HG02678 (cell line): Measurements from ENCODE around the gene MPO.

Experiments used
- ATAC-seq: cut with Tn5 transposase; IDR thresholded peaks from one replicate; pipeline ENCODE4 v1.9.1; 2021; ENCODE audit warnings: mild to moderate bottlenecking, moderate library complexity; ENCODE audit not compliant: unreplicated experiment

Gene MPO

DNA sequence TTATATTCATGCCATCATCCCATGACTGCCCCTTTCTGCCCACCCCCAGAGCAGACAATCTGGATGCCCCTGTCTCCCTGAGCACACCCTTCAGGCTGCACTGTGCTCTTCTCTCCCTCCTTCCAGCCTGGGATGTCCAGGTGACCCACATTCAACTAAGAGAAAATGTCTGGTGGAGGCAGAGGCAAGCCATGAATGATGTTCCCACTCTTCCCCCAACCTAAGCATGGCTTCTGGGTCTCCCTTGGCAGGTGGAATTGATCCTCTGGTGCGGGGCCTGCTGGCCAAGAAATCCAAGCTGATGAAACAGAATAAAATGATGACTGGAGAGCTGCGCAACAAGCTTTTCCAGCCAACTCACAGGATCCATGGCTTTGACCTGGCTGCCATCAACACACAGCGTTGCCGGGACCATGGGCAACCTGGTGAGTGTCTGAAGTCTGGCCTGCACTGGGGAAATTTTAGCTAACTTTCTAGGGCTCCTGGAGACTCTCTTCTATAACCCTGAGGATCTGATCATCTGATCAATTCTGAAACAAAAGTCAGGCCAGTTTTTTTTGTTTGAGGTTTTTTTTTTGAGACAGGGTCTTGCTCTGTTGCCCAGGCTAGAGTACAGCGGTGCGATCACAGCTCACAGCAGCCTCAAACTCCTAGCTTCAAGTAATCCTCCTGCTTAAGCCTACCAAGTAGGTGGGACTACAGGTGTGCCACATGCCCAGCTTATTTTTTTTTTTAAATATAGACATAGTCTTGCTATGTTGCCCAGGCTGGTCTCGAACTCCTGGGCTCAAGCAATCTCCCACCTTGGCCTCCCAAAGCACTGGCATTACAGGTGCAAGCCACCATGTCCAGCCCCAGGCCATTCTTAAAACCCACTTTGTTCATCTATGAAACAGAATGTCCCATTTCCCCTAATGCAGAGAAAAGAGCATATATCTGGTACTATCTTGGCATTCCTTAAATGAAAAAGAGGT is 14.5 kb downstream of the MPO start:
- no peak for ATAC-seq

DNA sequence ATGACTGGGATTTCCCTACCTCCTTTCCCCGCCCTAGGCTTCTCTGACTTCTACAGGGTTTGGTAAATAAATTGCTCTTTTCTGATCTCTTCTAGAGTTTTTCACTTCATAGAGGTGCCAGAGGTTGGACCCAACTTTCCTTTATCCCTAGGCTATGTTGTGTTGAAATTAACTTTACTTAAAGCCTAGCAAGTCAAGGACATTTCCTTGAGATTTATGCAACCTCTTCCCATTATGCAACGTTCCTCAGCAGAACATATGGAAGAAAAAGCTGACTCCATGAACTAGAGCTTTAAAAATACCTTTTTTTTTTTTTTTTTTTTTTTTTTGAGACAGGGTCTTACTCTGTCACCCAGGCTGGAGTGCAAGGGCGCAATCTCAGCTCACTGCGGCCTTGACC is 15.5 kb downstream of the MPO start:
- no peak for ATAC-seq

DNA sequence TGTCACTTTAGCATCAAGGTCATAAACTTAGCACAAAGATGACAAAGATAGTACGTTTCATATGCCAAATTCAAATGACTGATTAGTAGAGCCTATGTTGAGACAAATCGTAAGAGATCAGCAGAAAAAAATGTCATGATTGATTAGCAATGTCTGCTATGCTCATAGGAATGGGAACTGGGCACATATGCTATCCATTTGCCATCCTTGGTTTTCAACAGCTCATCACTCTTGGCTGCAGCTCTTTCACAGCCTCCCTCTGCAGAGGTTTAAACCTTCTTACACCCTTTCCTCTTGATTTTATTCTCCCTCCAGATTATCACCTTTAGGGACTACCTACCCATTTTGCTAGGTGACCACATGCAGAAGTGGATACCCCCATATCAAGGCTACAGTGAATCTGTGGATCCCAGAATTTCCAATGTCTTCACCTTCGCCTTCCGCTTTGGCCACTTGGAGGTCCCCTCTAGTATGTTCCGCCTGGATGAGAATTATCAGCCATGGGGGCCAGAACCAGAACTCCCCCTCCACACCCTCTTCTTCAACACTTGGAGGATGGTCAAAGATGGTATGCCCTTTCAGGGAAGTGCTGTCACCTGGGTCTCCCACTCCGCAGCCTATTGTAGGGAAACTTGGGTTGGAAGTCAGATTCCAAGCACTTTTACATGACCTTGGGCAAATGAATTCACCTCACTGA is 16.2 kb downstream of the MPO start:
- ATAC-seq: no peak

DNA sequence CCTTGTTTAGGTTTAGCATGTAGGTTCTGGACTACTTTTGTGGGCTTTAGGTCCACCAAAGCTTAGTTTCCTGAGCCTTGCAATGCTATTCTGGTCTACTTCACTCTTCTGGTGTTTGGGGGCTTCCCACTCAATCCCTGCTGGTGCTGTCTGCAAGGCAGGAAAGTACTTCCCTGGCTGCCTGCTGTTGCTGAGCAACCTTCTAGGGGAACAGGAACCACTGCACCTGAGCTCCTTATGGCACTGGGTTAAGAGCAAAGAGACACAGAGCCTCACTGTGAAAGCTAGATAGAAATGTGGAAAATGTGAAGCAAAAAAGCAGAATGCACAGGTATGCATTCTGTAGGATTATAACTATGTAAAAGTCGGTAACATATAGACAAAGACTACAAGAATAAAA is 17.0 kb downstream of the MPO start:
- ATAC-seq: no peak

DNA sequence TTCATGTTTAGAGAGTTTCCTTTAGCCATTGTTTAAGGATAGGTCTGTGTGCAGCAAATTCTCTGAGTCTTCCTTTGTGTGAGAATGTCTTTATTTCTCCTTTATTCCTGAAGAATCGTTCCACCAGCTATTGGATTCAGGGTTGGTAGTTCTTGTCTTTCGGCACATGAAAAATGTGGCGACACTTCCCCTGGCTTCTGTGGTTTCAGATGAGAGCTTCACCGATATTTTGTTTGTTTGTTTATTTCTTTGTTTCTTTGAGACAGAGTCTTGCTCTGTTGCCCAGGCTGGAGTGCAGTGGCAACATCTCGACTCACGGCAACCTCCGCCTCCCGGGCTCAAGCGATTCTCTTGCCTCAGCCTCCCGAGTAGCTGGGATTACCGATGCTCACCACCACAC is 18.6 kb downstream of the MPO start:
- ATAC-seq: no peak

DNA sequence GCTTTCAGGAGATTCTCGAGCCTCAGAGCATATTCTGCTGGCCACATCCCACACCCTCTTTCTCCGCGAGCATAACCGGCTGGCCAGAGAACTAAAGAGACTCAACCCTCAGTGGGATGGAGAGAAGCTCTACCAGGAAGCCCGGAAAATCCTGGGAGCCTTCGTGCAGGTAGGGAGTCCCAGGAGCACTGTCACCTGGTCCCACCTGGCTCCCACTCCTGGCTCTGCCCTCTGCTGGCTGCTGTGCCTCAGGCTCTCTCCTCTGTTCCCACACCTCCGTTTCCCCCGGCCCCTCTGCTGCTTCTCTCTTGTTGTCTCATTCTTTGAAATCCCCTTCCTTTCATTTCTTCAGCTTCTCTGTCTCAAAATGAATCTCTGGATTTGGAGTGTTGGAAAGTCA is 25.9 kb downstream of the MPO start:
- no peak for ATAC-seq

DNA sequence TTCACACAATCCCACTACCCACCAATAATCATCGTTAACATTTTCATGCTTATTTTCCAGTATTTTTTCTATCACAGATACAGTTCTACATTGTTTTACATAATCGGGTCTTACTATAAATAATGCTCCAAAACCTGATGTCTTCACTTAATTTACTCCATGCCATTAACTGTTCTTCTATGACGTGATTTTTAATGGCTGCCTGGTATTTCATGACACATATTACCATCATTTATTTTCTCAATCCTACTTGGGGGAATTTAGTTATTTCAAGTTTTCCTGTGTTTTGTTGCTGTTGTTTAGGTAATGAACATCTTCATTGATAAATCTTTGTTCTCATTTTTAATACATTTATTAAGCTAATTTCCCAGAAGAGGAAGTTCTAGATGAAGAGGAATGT is 27.7 kb downstream of the MPO start:
- ATAC-seq: no peak

DNA sequence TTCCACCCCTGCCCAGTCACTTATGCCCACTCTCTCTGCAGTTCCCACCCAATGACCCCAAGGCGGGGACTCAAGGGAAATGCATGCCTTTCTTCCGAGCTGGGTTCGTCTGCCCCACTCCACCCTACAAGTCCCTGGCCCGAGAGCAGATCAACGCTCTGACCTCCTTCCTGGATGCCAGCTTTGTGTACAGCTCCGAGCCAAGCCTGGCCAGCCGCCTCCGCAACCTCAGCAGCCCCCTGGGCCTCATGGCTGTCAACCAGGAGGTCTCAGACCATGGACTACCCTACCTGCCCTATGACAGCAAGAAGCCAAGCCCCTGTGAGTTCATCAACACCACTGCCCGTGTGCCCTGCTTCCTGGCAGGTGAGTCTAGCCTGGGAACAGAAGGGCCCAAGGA is 28.6 kb downstream of the MPO start:
- ATAC-seq: no peak

DNA sequence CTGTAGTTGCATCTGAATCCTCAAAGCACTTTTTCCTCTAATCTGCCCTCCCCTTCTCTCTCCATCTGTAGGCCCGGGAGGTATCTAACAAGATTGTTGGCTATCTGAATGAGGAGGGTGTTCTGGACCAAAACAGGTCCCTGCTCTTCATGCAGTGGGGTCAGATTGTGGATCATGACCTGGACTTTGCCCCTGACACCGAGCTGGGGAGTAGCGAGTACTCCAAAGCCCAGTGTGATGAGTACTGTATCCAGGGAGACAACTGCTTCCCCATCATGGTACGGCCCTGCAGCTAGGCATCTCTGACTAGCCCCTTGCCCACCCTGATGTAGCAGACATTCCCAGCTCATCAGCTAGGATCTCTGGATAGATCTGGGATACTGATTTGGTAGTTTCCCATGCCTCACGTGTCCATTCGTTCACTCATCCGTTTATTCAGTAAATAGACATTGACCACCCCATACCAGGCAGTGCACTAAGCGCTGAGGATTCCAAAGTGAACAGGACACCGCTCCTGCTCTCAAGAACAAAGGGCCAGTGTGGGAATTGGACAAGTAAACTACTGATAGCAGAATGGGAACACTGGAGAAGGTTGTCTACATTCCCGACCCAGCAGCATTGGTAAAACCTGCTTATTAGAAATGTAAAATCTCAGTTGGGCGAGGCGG is 30.3 kb downstream of the MPO start:
- ATAC-seq: no peak

DNA sequence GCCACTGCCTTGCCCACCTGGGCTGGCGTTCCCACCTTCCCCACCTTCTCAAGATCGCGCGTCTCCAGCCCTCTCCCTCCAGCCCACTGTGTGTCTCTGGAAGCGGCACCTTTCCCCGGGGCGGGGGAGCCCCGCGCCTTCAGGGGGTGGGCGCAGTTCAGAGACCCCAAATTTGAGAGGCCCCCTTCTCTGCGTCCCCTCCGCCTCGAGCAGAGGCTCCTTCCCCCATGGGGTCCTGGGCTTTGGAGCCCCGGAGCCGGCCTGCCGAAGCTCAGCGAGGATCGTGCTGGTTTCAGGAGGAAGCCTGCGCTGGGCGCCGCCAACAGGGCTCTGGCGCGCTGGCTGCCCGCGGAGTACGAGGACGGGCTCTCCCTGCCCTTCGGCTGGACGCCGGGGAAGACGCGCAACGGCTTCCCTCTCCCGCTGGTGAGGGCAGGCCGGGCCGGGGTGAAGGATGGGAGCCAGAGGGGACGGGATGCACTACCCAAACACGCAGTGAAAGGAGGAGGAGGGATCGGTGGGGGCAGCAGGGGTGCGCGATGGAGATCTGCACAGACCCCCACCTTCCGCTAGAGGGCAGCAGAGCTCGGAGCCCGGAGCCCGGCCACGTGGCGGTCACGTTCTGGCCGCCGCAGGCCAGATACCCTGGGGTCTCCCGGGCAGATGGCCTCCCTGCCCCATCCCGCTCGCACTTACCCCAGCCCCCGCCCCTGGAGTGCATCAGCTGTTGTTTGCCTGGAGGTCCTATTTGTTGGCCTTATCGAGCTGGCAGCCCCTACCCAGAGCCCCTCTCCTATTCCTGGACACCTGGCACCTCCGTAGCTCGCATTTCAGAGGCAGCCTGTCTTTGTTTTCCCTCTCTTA is 31.2 kb downstream of the MPO start:
- peak; percentile 77 for ATAC-seq

DNA sequence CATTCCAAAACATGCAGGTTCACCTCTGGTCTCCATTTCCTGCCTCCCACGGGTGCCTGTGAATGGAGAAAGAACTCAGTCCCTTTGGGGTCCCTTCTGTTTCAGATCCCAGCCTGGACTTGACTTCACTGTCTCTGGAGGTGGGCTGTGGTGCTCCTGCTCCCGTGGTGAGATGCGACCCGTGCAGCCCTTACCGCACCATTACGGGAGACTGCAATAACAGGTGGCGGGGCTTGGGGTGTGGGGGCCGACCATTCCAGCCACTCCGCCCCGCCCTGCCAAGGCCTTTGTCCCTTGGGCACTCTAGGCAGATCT is 31.8 kb downstream of the MPO start:
- ATAC-seq: no peak

DNA sequence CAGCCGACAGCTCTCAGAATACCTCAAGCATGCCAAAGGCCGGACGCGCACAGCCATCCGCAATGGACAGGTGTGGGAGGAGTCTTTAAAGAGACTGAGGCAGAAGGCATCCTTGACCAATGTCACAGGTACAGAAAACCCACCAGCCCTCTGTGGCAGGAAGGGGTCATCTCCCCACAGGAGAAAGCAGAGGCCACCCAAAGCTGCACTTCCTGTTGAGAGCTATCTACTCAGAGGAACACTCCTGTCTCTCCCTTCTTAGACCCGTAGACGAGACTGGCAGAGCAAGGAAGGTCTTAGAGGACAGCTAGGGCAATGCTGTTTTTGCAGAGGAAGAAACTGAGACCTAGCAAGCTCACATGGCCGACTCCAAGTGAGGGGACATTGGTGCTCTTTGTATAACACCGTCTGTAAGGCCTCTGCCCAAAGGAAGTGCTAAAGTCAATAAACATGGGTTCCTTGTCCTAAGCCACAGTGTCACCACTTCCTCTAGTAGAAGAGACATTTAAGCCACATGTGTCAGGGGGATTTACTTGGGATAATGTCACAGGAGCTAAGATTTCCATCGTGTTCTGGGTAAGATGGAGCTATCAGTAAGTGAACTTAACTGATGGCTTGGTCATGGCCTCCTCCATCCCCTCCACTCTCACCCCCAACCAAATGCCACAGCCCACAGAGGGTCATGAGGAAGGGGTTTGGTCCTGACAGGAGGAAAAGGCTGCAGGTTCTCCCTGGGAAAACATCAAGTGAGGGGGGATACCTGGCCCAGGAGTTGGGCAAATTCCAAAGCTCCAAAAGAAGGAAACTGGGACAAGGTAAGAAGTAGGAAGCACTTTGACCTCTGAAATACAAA is 33.0 kb downstream of the MPO start:
- ATAC-seq: no peak

DNA sequence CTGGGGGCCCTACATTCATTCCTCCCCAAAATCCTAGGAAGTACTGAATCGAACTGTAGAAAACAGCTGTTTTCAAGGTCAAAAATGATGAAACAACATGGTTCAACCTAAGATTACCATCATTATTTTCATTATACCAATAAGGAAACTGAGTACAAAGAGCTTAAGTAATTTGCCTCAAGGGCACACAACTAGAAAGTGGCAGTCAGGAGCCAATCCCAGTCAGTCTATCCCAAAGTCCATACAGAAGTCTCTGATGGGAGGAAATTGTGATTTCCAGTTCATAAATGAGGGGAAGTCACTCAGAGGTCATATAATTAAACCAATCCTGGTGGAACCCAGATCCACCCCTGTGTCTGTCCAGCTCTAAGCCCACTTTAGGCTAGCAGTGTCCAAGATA is 34.0 kb downstream of the MPO start:
- no peak for ATAC-seq

DNA sequence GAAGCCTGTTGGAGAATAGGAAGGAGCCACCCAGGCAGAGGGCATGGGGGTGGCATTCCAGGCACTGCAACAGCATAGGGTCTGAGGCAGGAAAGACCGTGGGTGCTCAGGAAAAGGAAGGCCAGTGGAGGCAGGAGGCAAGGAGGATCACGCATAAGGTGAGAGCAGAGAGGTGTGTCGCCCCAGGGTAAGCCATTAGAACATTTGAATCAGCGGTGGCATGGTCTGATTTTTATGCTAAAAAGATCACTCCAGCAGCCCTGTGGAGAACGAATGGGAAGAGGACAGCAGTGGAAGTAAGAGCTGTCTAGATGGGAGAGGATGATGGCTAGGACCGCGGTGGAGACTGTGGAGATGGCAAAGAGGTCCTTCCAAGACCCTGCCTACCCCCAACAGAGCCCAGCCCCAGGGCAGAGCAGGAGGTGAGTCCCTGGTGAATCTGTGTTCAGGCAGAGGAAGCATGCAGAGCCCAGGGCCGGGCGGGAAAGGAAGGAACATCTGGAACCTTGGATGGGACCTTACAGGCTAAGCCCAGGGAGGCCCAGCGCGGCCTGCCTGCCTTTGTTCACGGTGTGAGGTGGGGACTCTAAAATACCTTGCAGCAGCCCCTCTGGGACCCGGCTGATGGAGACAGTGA is 34.5 kb downstream of the MPO start:
- no peak for ATAC-seq

DNA sequence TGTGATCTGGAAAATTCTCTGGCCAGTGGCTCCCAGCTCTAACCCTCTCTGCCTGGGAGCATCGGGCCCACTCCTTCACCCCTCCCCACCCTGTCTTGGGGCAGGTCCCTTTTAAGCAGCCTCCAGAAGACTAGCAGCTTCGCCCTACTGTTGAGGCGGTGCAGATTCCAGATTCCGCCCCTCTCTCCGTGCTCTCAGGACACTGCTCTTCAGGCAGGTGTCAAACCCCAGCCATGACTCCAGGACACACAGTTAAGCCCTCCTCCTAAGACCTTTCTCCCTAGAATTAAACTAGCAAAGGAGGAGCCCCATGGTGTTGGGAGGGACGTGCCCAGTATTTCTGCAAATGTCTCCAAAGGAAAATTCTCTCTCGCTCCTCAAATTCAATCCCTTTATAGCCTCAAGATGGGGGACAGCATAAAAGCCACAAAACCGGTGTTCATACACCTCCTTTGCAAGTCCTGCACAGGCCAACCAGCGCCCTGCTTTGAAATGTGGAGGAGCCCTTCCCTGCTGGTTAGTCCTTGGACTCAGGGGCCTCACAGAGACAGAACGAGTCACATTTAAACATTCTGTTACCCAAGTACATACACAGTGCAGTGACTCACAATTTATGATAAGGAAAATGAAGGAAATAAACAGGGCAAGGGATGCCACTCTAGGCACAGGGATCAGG is 35.2 kb downstream of the MPO start:
- no peak for ATAC-seq

DNA sequence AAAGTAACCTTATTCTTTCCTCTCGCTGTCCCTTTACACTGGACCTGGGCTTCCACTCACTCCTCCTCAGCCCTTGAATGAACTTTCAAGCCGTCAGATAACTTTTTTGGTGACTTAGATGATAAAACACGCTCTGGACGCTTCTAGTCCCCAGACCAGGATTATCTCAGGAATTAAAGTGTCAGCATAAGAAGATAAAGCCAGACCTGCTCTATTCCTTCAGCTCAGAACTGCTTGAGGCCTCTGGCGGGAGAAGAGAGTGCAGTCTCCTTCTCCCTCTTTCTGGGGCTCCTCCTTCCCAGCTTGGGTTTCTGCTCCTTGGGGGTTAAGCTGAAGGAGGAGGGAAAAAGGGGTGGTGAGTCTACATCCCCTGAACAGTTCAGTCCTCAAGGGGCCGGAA is 35.8 kb downstream of the MPO start:
- no peak for ATAC-seq

DNA sequence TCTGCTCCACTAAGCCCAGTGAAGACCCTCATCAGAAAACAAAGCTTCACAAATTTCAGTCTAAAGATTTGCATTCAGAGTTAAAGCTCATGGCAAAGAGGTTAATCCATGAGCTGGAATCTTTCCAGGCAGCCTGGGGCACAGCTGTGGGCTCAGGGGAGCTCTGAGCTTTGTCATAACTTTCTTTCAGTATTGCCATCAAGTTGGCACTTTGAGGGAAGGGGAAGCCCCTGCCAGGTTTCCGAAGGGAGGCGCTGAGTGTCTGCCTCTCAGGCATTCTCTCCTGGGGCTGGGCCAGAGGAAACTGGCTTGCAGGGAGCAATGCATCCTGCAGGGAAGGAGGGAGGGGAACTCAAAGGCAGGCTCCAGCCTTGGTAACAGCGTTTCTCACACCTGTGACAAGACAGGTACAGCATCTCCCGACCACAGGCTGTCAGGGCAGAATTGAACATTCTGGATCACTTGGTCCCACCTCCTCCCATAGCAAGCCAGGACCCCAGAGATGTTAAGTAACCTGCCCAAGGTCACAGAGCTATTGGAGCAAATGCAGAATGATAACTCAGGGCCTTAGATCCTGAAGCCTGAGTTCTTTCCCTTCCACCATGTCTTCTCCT is 38.5 kb downstream of the MPO start:
- ATAC-seq: no peak

DNA sequence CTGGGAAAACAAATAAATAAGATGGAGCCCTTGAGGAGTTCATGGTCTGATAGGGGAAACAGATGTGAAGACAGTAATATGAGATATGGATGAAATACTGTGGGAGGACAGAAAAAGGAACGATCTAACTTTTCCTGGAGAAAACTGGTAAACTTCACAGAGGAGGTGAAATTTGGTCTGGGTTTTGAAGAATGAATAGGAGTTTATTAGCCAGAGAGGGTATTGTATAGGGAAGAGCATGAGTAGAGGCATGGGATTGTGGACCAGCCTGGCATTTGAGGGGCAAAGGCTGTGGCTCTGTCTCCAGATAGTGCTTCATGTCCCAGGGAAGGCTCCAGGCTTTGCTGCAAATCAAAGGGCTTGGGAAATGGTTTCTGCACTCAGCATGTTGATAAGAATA is 40.7 kb downstream of the MPO start:
- ATAC-seq: no peak
